Astrocyte of the cerebellum (primary cell): ENCODE results near the gene PLCB2.

Experiments
- DNase-seq: peaks from one replicate; pipeline ENCODE4 v3.0.0-alpha.2; 2011; ENCODE audit warnings: low read depth
- H3K4me3 ChIP-seq: 2 replicates; pipeline ENCODE4 v1.5.1; 2011; ENCODE audit warnings: mild to moderate bottlenecking, low read depth, low read length, moderate library complexity
- CTCF ChIP-seq: IDR thresholded peaks from 2 replicates; pipeline ENCODE4 v1.5.1; 2012; ENCODE audit warnings: low read length, low read depth, moderate library complexity, mild to moderate bottlenecking; ENCODE audit errors: missing control alignments
- in situ Hi-C: cut with HindIII; loops from 2 replicates; pipeline ENCODE4 v1.10.0; 2017; ENCODE audit warnings: low sequenced_read_pairs

PLCB2 gene

DNA sequence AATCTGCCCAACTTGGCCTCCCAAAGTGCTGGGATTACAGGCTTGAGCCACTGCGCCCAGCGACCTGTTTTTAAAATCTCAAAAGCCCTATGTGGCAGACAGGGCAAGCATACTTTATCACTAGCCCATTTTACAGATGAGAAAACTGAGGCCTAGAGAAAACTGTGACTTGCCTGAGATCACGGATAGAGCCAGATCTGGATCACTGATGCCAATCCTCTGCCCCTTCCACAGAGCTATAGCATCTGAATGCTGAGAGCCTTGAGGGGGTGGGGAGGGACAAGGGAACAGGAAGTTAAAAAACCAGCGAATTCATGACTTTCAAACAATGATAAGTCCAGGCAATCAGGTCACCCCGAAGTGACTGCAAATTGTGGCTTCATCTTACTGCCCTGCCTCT lies 32.2 kb downstream of the PLCB2 start:
- TF ChIP-seq CTCF: no peak
- in situ Hi-C loops: no loop called here

DNA sequence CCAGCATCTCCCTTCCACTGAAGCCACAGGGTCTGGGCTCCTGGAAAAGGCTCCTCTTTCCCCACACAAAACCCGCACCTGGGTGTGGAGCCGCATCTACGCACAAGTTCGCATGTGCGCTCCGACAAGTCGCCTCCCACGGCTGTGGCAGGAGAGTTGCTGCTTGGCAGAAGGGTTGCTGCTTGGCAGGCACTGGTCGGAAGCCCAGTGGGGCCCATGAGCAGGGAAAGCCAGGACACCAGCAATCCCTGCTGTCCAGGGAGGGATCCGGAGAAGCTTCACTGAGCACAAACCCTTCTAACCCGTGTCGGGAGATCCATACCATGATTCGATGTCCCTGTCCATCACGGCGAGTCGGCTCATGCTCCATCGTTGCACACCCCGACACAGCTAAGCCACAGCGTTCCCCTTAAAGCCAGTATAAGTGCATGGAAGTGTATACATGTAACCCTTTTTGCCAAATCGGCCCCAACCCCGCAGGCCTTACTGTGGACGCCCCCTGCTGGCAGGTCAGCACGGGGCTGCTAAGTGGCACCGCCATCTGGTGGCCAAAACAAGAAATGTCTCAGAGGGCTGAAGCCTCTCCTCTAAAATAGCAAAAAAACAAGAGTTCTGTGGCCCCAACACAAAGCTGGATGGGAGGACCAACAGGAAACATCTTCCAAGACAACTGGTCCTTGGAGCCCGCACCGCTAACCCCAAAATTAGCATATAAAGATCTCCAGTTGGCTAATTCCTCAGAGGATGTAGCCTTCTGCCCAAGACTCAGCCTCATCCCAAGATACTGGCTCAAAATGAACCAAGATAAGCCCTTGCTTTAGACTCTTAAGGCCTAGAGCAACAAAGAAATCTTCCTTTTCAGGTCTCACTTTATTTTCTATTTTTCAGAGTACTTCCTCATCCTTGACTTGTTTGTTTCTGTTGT lies 33.1 kb downstream of the PLCB2 start:
- peak; percentile 68 for DNase-seq
- in situ Hi-C loops: loop anchor here (5.0 kb wide), 3 partner anchors 57 to 252 kb away; no protein-coding TSS in a partner anchor
- no peak overlapping the region for H3K4me3 ChIP-seq
- TF ChIP-seq CTCF: peak; percentile 100

More for the DNA sequence above, 32.2 kb downstream of the PLCB2 start:
- no peak for DNase-seq
- no peak overlapping the region for H3K4me3 ChIP-seq

DNA sequence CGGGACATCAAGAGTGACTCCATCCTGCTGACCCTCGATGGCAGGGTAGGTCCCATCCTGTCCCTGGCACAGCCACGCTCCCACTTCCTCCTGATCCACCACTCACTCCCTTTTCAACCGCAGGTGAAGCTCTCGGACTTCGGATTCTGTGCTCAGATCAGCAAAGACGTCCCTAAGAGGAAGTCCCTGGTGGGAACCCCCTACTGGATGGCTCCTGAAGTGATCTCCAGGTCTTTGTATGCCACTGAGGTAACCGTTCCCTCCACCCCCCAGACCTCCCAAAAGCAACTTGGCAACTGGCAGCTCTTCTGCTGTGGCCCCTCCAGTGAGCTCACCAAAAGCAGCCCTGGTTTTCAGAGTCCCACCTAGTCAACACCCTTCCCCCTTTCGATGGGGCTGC lies 34.3 kb downstream of the PLCB2 start:
- no peak overlapping the region for H3K4me3 ChIP-seq
- in situ Hi-C loops: loop anchor here (5.0 kb wide), 3 partner anchors 56 to 251 kb away; no protein-coding TSS in a partner anchor
- no peak for TF ChIP-seq CTCF
- DNase-seq: no peak

GRCh38 chr15:40272485-40273056 lies 35.2 kb downstream of the PLCB2 start:
- no peak overlapping the region for H3K4me3 ChIP-seq
- in situ Hi-C loops: loop anchor here (5.0 kb wide), 3 partner anchors 55 to 250 kb away; no protein-coding TSS in a partner anchor

DNA sequence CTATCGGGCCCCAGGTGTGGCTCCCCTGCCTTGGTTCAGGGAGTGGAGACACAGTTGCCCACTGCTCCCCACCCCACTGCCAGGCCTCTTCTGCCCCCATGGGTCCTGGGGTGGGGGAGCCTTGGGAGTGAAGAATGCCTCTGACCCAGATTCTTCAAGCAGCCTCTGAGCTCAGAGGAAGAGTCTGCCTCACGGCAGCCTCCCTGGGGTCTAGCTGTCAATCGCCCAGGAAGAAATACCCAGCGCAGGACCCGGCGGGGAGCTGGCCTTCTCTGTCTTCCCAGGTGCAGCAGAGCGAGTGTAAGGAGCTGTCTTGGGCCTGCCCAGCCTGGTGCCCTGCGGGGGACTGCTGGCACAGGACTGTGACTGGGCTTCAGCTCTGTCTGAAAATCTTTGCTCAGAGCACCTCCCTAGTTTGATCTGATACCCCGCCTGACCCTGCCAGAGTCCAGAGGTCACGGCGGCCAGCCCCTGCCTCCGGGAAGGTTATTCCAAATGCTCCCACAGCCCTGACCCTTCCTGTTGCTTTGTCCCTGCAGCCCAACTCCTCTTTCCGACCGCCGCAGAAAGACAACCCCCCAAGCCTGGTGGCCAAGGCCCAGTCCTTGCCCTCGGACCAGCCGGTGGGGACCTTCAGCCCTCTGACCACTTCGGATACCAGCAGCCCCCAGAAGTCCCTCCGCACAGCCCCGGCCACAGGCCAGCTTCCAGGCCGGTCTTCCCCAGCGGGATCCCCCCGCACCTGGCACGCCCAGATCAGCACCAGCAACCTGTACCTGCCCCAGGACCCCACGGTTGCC lies 35.9 kb downstream of the PLCB2 start:
- H3K4me3 ChIP-seq: no peak overlapping the region

More at GRCh38 chr15:40272485-40273056, 35.2 kb downstream of the PLCB2 start:
- peak; percentile 33 for TF ChIP-seq CTCF
- no peak for DNase-seq

More for the DNA sequence above, 35.9 kb downstream of the PLCB2 start:
- no peak for DNase-seq
- in situ Hi-C loops: loop anchor here (5.0 kb wide), 3 partner anchors 55 to 250 kb away; no protein-coding TSS in a partner anchor
- TF ChIP-seq CTCF: no peak
